Fibroblast of lung (primary cell): ENCODE results near the gene SDCCAG8. TPM values are rescaled to one million over a fixed set of nuclear protein-coding genes. Genes with fewer than 3 reads are reported as not detected.

ENCODE experiments used
- DNase-seq, 2 donors: peaks; one replicate each; pipeline versions ENCODE4 v3.0.0 to v3.0.0-alpha.2; 2010; ENCODE audit warnings: low read depth in 2 of 2
- H2AFZ ChIP-seq: 2 replicates; pipeline ENCODE4 v1.5.1; 2012; ENCODE audit warnings: low read length, control low read depth, inconsistent platforms
- H3K27ac ChIP-seq: 2 replicates; pipeline ENCODE4 v1.5.1; 2011; ENCODE audit warnings: low read length, control low read depth; ENCODE audit not compliant: insufficient read depth
- H3K27me3 ChIP-seq: 2 replicates; pipeline ENCODE4 v1.5.1; 2011; ENCODE audit warnings: mild to moderate bottlenecking, low read length; ENCODE audit not compliant: control insufficient read depth, insufficient read depth
- H3K36me3 ChIP-seq: 2 replicates; pipeline ENCODE4 v1.5.1; 2011; ENCODE audit warnings: low read length; ENCODE audit not compliant: control insufficient read depth, insufficient read depth
- H3K4me1 ChIP-seq: 2 replicates; pipeline ENCODE4 v1.5.1; 2011; ENCODE audit warnings: low read length; ENCODE audit not compliant: control insufficient read depth, insufficient read depth; ENCODE audit errors: extremely low read depth
- H3K4me2 ChIP-seq: 2 replicates; pipeline ENCODE4 v1.5.1; 2011; ENCODE audit warnings: low read length, control low read depth; ENCODE audit not compliant: insufficient read depth; ENCODE audit errors: extremely low read depth
- H3K4me3 ChIP-seq, 4 experiments: fragments of 200-600 bp in 1 of 4; sonication (generic) in 1 of 4; replicated peaks in 1 of 4; 2 replicates each; pipeline ENCODE4 v1.5.1; 2011 to 2016; ENCODE audit warnings: low read length in 4 of 4, low read depth in 3 of 4, mild to moderate bottlenecking in 3 of 4, control low read depth in 2 of 4, inconsistent platforms in 1 of 4, mixed read lengths in 1 of 4; ENCODE audit not compliant: insufficient read depth in 1 of 4; ENCODE audit errors: control extremely low read depth in 1 of 4
- H3K79me2 ChIP-seq: 2 replicates; pipeline ENCODE4 v1.5.1; 2012; ENCODE audit warnings: mild to moderate bottlenecking, low read length, inconsistent platforms; ENCODE audit not compliant: control insufficient read depth, insufficient read depth
- H3K9ac ChIP-seq: 2 replicates; pipeline ENCODE4 v1.5.1; 2011; ENCODE audit warnings: mild to moderate bottlenecking, low read length, control low read depth; ENCODE audit not compliant: insufficient read depth
- H3K9me3 ChIP-seq: 2 replicates; pipeline ENCODE4 v1.5.1; 2012; ENCODE audit warnings: low read depth, low read length; ENCODE audit not compliant: control insufficient read depth, insufficient read depth
- H4K20me1 ChIP-seq: 2 replicates; pipeline ENCODE4 v1.5.1; 2011; ENCODE audit warnings: low read length; ENCODE audit not compliant: control insufficient read depth, insufficient read depth; ENCODE audit errors: extremely low read depth
- EZH2 ChIP-seq: IDR thresholded peaks from 2 replicates; pipeline ENCODE4 v1.5.1; 2012; ENCODE audit warnings: low read length, control low read depth, mild to moderate bottlenecking; ENCODE audit errors: missing control alignments
- polyA plus RNA-seq, 2 donors: library from polyadenylated mRNA; depleted of rRNA in 1 of 2; stranded (reverse) in 1 of 2; unstranded in 1 of 2; fragments of >200 nt; gene quantifications; 2 replicates each; pipeline ENCODE4 v1.2.1, GENCODE V29; 2011 to 2012; ENCODE audit warnings: missing spikeins in 1 of 2
- total RNA-seq: library from RNA; depleted of rRNA; stranded (reverse); fragments of >200 nt; gene quantifications from 2 replicates; pipeline ENCODE4 v1.2.1, GENCODE V29; 2014
- TF ChIP-seq, protein P1 (sequence below), 2 donors: IDR thresholded peaks in 1 of 2; conservative IDR thresholded peaks in 1 of 2; 1 replicate in 1 of 2; 2 replicates in 1 of 2; pipeline ENCODE4 v1.5.1; 2011 to 2012; ENCODE audit warnings: low read length in 2 of 2, control low read depth in 1 of 2, inconsistent platforms in 1 of 2, low read depth in 1 of 2, mild to moderate bottlenecking in 1 of 2

The SDCCAG8 gene
- total and polyA plus RNA-seq, 2 donors (not counting 1 experiment from before 2014, with no cell fraction given): 34.8 to 53.2 TPM

DNA sequence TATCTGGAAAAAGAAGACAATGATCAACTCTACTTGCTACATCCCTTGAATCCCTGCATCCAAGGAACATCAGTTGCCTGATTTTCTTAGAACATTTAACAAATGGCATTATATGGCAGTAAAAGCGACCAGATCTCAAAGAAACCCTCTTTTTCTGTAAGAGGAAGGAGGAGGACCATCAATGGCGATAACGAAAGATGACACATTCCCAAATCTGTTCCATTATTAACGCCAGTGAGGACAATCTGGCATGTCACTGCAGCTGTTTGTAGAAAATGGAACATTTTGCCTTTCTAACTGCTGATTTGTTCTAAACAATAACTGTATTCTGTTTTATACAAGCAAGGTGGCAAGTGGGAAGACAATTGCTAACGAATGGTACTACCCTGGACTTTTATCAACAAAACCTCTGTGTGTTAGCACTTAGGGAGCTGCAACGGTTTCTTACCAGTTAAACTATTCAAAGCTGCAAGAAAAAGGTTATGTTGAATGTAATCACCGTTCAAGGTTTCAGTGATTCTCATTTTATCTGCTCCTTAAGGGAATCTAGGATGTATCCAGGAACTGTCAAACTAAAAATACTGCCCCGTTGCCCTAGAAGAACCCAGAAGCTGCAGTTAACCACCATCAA is 251.9 kb downstream of the SDCCAG8 start:
- no peak overlapping the region for H3K9ac ChIP-seq
- H3K4me2 ChIP-seq: no peak overlapping the region
- H3K9me3 ChIP-seq: no peaks in the 10 kb centered on the region
- TF ChIP-seq EZH2: no peak
- TF ChIP-seq, protein P1, sequence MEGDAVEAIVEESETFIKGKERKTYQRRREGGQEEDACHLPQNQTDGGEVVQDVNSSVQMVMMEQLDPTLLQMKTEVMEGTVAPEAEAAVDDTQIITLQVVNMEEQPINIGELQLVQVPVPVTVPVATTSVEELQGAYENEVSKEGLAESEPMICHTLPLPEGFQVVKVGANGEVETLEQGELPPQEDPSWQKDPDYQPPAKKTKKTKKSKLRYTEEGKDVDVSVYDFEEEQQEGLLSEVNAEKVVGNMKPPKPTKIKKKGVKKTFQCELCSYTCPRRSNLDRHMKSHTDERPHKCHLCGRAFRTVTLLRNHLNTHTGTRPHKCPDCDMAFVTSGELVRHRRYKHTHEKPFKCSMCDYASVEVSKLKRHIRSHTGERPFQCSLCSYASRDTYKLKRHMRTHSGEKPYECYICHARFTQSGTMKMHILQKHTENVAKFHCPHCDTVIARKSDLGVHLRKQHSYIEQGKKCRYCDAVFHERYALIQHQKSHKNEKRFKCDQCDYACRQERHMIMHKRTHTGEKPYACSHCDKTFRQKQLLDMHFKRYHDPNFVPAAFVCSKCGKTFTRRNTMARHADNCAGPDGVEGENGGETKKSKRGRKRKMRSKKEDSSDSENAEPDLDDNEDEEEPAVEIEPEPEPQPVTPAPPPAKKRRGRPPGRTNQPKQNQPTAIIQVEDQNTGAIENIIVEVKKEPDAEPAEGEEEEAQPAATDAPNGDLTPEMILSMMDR (conservative IDR thresholded peaks at IDR 0.05 in 1 of 2, IDR thresholded peaks at IDR 0.05 in 1 of 2; ENCODE audit: low read depth in 1 of 2, low read length in 2 of 2): no peak
- no peaks in the 10 kb centered on the region for H3K79me2 ChIP-seq
- no peaks in the 10 kb centered on the region for H4K20me1 ChIP-seq
- H3K27ac ChIP-seq: no peak overlapping the region
- H3K36me3 ChIP-seq: peaks cover 6% of the 10 kb centered on the region
- no peak overlapping the region for H2AFZ ChIP-seq
- H3K4me3 ChIP-seq: no peak overlapping the region
- no peak for DNase-seq
- H3K27me3 ChIP-seq: no peaks in the 10 kb centered on the region
- H3K4me1 ChIP-seq: no peaks in the 10 kb centered on the region

DNA sequence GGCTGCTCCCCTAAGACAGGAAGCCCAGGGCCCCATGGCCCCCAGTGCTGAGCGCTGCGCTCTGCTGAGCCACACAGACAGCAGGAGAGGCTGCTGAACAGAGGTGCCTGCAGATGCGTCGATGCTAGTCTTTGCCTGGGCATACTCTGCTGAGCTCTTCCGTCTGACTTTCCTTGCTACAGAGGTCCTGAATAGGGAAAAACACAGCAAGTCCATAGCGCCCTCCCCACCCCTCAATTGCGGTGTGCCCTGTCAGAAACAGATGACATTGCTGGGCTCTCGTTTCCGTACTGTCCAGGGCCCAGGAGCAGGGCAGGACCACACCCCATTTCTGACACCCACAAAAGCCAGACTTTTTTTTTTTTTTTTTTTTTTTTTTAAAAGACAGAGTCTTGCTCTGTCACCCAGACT is 252.5 kb downstream of the SDCCAG8 start:
- Histone ChIP-seq H3K36me3 (peaks cover 6% of the 10 kb centered on the region), H3K79me2 (no peaks in the 10 kb centered on the region), H3K9me3 (no peaks in the 10 kb centered on the region), H3K4me2 (no peak overlapping the region), H3K27me3 (no peaks in the 10 kb centered on the region), H3K4me1 (no peaks in the 10 kb centered on the region), H3K4me3 (no peak overlapping the region), H2AFZ (no peak overlapping the region), H3K27ac (no peak overlapping the region), H4K20me1 (no peaks in the 10 kb centered on the region), H3K9ac (no peak overlapping the region)
- TF ChIP-seq, protein P1 (conservative IDR thresholded peaks at IDR 0.05 in 1 of 2, IDR thresholded peaks at IDR 0.05 in 1 of 2; ENCODE audit: low read depth in 1 of 2, low read length in 2 of 2): no peak
- no peak for TF ChIP-seq EZH2
- no peak for DNase-seq

DNA sequence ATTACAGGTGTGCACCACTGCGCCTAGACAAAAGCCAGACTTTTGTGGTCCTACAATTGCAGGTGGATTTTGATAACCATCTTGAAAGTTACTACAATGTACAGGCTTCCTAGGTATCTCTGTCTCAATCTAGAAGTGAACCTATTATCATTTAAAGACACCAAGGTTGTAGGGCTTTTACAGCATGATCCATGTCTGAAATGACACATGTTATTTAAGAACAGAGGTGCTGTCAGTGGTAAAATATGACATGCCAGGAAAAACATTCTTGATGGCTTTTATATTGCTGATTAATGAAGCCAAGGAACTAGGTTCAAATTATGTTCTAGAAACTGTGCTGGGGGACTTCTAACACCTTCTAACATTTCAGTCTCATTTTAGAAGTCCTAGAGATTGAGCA is 253.1 kb downstream of the SDCCAG8 start:
- Histone ChIP-seq H3K4me3 (no peak overlapping the region), H3K36me3 (peaks cover 6% of the 10 kb centered on the region), H3K79me2 (no peaks in the 10 kb centered on the region), H3K9ac (no peak overlapping the region), H3K27ac (no peak overlapping the region), H2AFZ (no peak overlapping the region), H3K9me3 (no peaks in the 10 kb centered on the region), H3K4me1 (no peaks in the 10 kb centered on the region), H4K20me1 (no peaks in the 10 kb centered on the region), H3K4me2 (no peak overlapping the region), H3K27me3 (no peaks in the 10 kb centered on the region)
- TF ChIP-seq EZH2: no peak
- TF ChIP-seq, protein P1 (conservative IDR thresholded peaks at IDR 0.05 in 1 of 2, IDR thresholded peaks at IDR 0.05 in 1 of 2; ENCODE audit: low read depth in 1 of 2, low read length in 2 of 2): no peak
- no peak for DNase-seq
